Heart left ventricle (tissue), 16 donors: ENCODE data around the gene CCDC88A. TPM values are rescaled to one million over a fixed set of nuclear protein-coding genes. Genes with fewer than 3 reads are reported as not detected.
A peak's percentile ranks its signal among the peaks of the same experiment; 100 is the strongest.

Experiments used
- ATAC-seq, 4 donors: fragments of 200-7000 bp; cut with Tn5 transposase; one replicate each; pipeline ENCODE4 v1.9.1; 2020 to 2022; ENCODE audit warnings: moderate library complexity in 4 of 4, mild to moderate bottlenecking in 3 of 4, moderate number of reproducible peaks in 1 of 4
- DNase-seq, 5 donors: peaks; one replicate each; pipeline ENCODE4 v3.0.0-alpha.2; 2020
- H3K27ac ChIP-seq, 12 donors: fragments of 200-600 bp; sonication (generic) in 4 of 12; one replicate each; pipeline versions ENCODE4 v1.5.0 to v1.8.0; 2016 to 2022; ENCODE audit warnings: mild to moderate bottlenecking in 2 of 12
- H3K27me3 ChIP-seq, 9 donors: fragments of 200-600 bp; sonication (generic) in 2 of 9; one replicate each; pipeline versions ENCODE4 v1.5.1 to v1.8.0; 2016 to 2022; ENCODE audit warnings: mild to moderate bottlenecking in 3 of 9
- H3K36me3 ChIP-seq, 9 donors: fragments of 200-600 bp; sonication (generic) in 2 of 9; one replicate each; pipeline versions ENCODE4 v1.5.0 to v1.8.0; 2018 to 2022; ENCODE audit warnings: mild to moderate bottlenecking in 2 of 9
- H3K4me1 ChIP-seq, 12 donors: fragments of 200-600 bp; sonication (generic) in 4 of 12; one replicate each; pipeline versions ENCODE4 v1.5.0 to v1.8.0; 2016 to 2022; ENCODE audit warnings: mild to moderate bottlenecking in 3 of 12
- H3K4me3 ChIP-seq, 12 donors: fragments of 200-600 bp; sonication (generic) in 4 of 12; one replicate each; pipeline versions ENCODE4 v1.5.0 to v1.8.0; 2017 to 2022; ENCODE audit warnings: mild to moderate bottlenecking in 9 of 12, moderate library complexity in 4 of 12
- H3K9me3 ChIP-seq, 12 donors: fragments of 200-600 bp; sonication (generic) in 4 of 12; one replicate each; pipeline versions ENCODE4 v1.5.0 to v1.8.0; 2016 to 2022; ENCODE audit warnings: mild to moderate bottlenecking in 1 of 12
- CTCF ChIP-seq, 12 donors: fragments of 200-600 bp; sonication (generic) in 4 of 12; IDR thresholded peaks; one replicate each; pipeline versions ENCODE4 v1.5.0 to v1.8.0; 2018 to 2022; ENCODE audit warnings: antibody characterized with exemption in 12 of 12, mild to moderate bottlenecking in 5 of 12
- POLR2A ChIP-seq, 2 donors: fragments of 450-650 bp; IDR thresholded peaks; one replicate each; pipeline ENCODE4 v1.6.1; 2017; ENCODE audit warnings: antibody characterized with exemption in 2 of 2, mild to moderate bottlenecking in 2 of 2, moderate library complexity in 2 of 2
- whole genome bisulfite sequencing, 4 donors: extraction: QIAGEN DNeasy Blood & Tissue Kit in 2 of 4; methylation state at CpG; one replicate each; pipeline versions ENCODE4 v1.1.5 to v1.1.7; 2013 to 2018; 5-methylcytosine and 5-hydroxymethylcytosine counted together
- intact Hi-C, 10 donors: fragments of 100-400 bp; cut with DNase I; formaldehyde crosslinking; loops; one replicate each; pipeline versions ENCODE4 v1.11.1 to v1.14.2; 2022
- long read RNA-seq, 3 donors: library from polyadenylated mRNA; unstranded; transcript quantifications; one replicate each; pipeline ENCODE4 v2.0.0, GENCODE V29; 2020 to 2021
- polyA plus RNA-seq, 2 donors: library from polyadenylated mRNA; stranded (reverse); fragments of 200-250 nt; gene quantifications; one replicate each; pipeline ENCODE4 v1.2.3, GENCODE V29; 2013
- total RNA-seq, 9 donors: library from RNA; depleted of rRNA in 2 of 9; stranded (reverse); fragments of >200 nt in 2 of 9; fragmentation: NEBNext Ultra II Directional in 3 of 9; extraction: Animal tissue kit (Norgen Biotek cat#: 25700) in 3 of 9; gene quantifications; one replicate each; pipeline versions ENCODE4 v1.1.0 to v1.2.4, GENCODE V29; 2016 to 2023
- donor health status: ischemic (EF 13 %, LVEDD 7.1; RV severe dilation, severe dysfunction).
- donor health status: healthy with polysubstance abuse.
- donor health status: DM: no; HTN: yes; CAD: no.
- donor health status: DM: no; HTN: no; CAD: no.
- donor health status: ischemic (EF 25% LVEDD 6.9; RV normal size, moderate dysfunction).
- donor health status: ischemic (EF 25% LVEDD 5.7; RV mildly dilated, moderate dysfunction).
- donor health status: healthy.
- donor health status: DM: yes; HTN: yes; CAD: no.
- donor health status: ischemic (EF 35%, LVEDD 5.7; RV mildly dilated, moderate dysfunction).
- donor health status: nonischemic (EF 11% LVEDD 7.7; RV severe dilation, severe dysfunction).
- donor health status: DM: yes; HTN: yes; CAD: no.
- donor health status: PGD.
- donor health status: ischemic (EF 29% LVEDD 5.4; RV normal size, mild dysfunction).
- donor health status: nonischemic (EF 23%, LVEDD 6.1; RV moderate dilation, normal function).

Gene CCDC88A, protein sequence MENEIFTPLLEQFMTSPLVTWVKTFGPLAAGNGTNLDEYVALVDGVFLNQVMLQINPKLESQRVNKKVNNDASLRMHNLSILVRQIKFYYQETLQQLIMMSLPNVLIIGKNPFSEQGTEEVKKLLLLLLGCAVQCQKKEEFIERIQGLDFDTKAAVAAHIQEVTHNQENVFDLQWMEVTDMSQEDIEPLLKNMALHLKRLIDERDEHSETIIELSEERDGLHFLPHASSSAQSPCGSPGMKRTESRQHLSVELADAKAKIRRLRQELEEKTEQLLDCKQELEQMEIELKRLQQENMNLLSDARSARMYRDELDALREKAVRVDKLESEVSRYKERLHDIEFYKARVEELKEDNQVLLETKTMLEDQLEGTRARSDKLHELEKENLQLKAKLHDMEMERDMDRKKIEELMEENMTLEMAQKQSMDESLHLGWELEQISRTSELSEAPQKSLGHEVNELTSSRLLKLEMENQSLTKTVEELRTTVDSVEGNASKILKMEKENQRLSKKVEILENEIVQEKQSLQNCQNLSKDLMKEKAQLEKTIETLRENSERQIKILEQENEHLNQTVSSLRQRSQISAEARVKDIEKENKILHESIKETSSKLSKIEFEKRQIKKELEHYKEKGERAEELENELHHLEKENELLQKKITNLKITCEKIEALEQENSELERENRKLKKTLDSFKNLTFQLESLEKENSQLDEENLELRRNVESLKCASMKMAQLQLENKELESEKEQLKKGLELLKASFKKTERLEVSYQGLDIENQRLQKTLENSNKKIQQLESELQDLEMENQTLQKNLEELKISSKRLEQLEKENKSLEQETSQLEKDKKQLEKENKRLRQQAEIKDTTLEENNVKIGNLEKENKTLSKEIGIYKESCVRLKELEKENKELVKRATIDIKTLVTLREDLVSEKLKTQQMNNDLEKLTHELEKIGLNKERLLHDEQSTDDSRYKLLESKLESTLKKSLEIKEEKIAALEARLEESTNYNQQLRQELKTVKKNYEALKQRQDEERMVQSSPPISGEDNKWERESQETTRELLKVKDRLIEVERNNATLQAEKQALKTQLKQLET (N-terminal part only)
- total RNA-seq = 10 to 100 TPM; 17.3 to 53.6 (median 24.4) TPM
- polyA plus RNA-seq = 10 to 100 TPM; 10.4 to 26.3 TPM
- long read RNA-seq, donor 1, full-length matches to known transcripts = 1 of 14 reads
- long read RNA-seq, donor 1, partial matches to known transcripts = 12 of 14 reads
- long read RNA-seq, donor 1, other reads (novel, unspliced or antisense) = 1 of 14 reads
- long read RNA-seq, donor 2, partial matches to known transcripts = 25 of 32 reads
- long read RNA-seq, donor 2, other reads (novel, unspliced or antisense) = 5 of 32 reads
- long read RNA-seq, donor 3, full-length matches to known transcripts = 2 of 23 reads
- long read RNA-seq, donor 3, partial matches to known transcripts = 19 of 23 reads
- long read RNA-seq, donor 3, other reads (novel, unspliced or antisense) = 2 of 23 reads

DNA sequence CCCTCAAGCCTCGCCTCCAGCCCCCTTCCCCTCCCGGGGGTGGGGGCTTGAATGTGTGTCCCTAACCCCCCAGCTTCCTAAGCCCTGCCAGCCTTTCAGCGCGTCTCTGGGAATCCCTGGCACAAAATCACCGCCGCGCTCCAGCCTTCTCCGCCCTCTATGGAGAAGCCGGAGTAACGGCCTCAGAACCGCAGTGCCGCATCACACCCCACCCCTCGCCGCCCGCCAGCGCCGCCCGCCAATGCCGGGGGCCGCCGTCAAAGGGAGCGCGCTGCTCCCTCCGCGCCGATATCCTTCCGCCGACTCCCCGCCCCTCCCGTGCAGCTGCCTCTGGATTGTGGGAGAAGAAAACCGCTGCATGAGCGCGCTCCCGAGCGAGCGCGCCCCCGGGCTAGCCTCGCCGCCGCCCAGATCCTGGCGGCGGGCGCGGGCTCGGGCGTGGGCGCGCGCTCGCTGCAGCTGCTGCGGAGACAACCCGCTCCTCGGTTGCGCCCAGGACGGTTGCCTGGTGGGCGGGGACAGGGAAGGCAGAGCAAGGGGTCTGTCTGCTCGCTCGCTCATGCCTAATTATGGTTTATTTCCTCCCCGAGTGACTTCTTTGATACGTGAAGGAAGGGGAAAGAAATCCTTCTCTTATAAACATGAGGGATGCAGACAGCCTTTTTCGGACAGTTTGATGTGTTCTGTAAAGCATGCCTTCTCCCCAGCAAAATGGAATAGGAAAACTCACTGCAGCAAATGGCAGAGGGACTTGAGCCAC is at the start of gene CCDC88A:
CCDC88A (minus strand) TSS at position 178 of the 760 bp plus-strand sequence. CDS start 777 bp downstream, outside the sequence.
- peaks cover 0 to 50% (median 15%) of the 10 kb centered on the region in 12 donors for H3K4me1 ChIP-seq
- peak; percentile 94 to 99 (median 98) for ATAC-seq
- H3K36me3 ChIP-seq = no peaks in the 10 kb centered on the region
- peak; percentile 96 to 99 (median 98) for DNase-seq
- no peaks in the 10 kb centered on the region for H3K9me3 ChIP-seq
- peak within 1 kb of the TSS; percentile 66 to 94 (median 88) for H3K27ac ChIP-seq
- H3K4me3 ChIP-seq = peak within 1 kb of the TSS; percentile 71 to 94 (median 86)
- intact Hi-C loops = loop anchor here in 7 of 10 donors (1.0 to 10.0 kb wide), 8 partner anchors 55 to 188 kb away; partner anchors contain the start of genes CFAP36 (in 2 of the 7), CLHC1 (in 1 of the 7), MTIF2 (in 1 of the 7) and RPS27A (in 1 of the 7)
- 0 to 1% (median 1%) methylated on average over 46 to 62 of the region's 62 CpGs for WGBS, 4 donors
- no peaks in the 10 kb centered on the region for H3K27me3 ChIP-seq
- TF ChIP-seq POLR2A (IDR thresholded peaks at IDR 0.05) (peak; percentile 23 to 78), CTCF (IDR thresholded peaks at IDR 0.05) (peak in 11 of 12 donors; percentile 5 to 53 (median 22))

GRCh38 chr2:55461679-55462078 is 42.0 kb upstream of the CCDC88A start:
- Histone ChIP-seq H3K4me1 (no peaks in the 10 kb centered on the region), H3K9me3 (peaks cover 0 to 2% (median 0%) of the 10 kb centered on the region in 12 donors), H3K27me3 (no peaks in the 10 kb centered on the region), H3K36me3 (no peaks in the 10 kb centered on the region), H3K27ac (no peak overlapping the region), H3K4me3 (no peak overlapping the region)
- TF ChIP-seq CTCF (IDR thresholded peaks at IDR 0.05) = no peak
- TF ChIP-seq POLR2A (IDR thresholded peaks at IDR 0.05) = no peak
- DNase-seq = no peak
- intact Hi-C loops = no loop called here
- WGBS, 4 donors = 74 to 77% (median 77%) methylated on average over 2 of the region's 2 CpGs
- no peak for ATAC-seq

DNA sequence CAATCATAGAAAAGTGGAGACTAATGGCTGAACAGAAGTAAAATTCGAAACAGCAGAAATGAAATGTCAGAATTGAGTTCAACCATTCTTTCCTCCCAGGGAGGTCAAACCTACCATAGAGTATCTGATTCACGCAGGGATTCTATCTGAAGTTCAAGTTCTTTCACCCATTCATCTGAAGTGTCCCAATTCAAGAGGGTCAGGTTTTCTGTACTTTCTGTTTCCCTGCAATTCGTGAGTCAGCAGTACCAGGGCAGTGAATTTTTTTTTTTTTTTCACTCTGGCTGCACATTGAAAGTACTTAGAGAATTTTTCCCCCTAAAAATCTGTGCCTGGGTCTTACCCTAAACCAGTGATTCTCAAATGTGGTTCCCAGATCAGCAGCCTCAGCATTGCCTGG is 40.9 kb upstream of the CCDC88A start:
- WGBS, 4 donors = 72 to 78% (median 75%) methylated on average over 3 of the region's 3 CpGs
- Histone ChIP-seq H3K27ac (no peak overlapping the region), H3K4me1 (no peaks in the 10 kb centered on the region), H3K36me3 (no peaks in the 10 kb centered on the region), H3K27me3 (no peaks in the 10 kb centered on the region), H3K9me3 (no peaks in the 10 kb centered on the region), H3K4me3 (no peak overlapping the region)
- TF ChIP-seq POLR2A (IDR thresholded peaks at IDR 0.05) (no peak), CTCF (IDR thresholded peaks at IDR 0.05) (no peak)
- intact Hi-C loops = no loop called here
- DNase-seq (no peak), ATAC-seq (no peak)
